Loucy (cell line): ENCODE results near the gene BCL2L2.

Experiments used
- CTCF ChIP-seq: fragments of 200-600 bp; sonication (generic); conservative IDR thresholded peaks from 2 replicates; pipeline ENCODE4 v1.5.1; 2014; ENCODE audit warnings: mild to moderate bottlenecking, antibody characterized with exemption, low read length
- EZH2phosphoT487 ChIP-seq: fragments of 200-600 bp; IDR thresholded peaks from 2 replicates; pipeline ENCODE4 v1.6.1; 2018; ENCODE audit warnings: antibody characterized with exemption, mild to moderate bottlenecking, moderate library complexity, borderline replicate concordance

- TF ChIP-seq EZH2phosphoT487, result no peak
- TF ChIP-seq CTCF, result no peak
Observed at GRCh38 chr14:23349156-23349845, 42.7 kb downstream of the BCL2L2 start.
